Esophagus muscularis mucosa (tissue), 3 donors: Measurements from ENCODE around the gene ATP5MC2.

Experiments used
- POLR2AphosphoS5 ChIP-seq, 2 donors: sonication (generic); formaldehyde crosslinking; IDR thresholded peaks; one replicate each; pipeline ENCODE4 v1.6.1; 2017; ENCODE audit warnings: antibody characterized with exemption in 2 of 2
- TF ChIP-seq, protein P1 (sequence below), 3 experiments: fragments of 200-600 bp in 2 of 3; fragments of 450-650 bp in 1 of 3; sonication (generic) in 2 of 3; IDR thresholded peaks; one replicate each; pipeline ENCODE4 v1.5.1; 2017 to 2019; ENCODE audit warnings: antibody characterized with exemption in 3 of 3, mild to moderate bottlenecking in 2 of 3, moderate library complexity in 1 of 3

DNA sequence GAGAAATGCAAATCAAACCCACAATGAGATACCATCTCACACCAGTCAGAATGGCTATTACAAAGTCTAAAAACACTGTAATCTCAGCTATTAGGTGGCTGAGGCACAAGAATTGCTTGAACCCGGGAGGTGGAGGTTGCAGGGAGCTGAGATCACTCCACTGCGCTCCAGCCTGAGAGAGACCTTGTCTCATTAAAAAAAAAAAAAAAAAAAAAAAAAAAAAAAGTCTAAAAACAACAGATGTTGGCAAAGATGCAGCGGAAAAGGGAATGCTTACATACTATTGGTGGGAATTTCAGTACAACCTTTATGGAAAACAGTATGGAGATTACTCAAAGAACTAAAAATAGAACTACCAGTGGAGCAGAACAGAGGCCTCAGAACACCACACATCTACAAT, 30.7 kb downstream of the ATP5MC2 start:
- TF ChIP-seq, protein P1, sequence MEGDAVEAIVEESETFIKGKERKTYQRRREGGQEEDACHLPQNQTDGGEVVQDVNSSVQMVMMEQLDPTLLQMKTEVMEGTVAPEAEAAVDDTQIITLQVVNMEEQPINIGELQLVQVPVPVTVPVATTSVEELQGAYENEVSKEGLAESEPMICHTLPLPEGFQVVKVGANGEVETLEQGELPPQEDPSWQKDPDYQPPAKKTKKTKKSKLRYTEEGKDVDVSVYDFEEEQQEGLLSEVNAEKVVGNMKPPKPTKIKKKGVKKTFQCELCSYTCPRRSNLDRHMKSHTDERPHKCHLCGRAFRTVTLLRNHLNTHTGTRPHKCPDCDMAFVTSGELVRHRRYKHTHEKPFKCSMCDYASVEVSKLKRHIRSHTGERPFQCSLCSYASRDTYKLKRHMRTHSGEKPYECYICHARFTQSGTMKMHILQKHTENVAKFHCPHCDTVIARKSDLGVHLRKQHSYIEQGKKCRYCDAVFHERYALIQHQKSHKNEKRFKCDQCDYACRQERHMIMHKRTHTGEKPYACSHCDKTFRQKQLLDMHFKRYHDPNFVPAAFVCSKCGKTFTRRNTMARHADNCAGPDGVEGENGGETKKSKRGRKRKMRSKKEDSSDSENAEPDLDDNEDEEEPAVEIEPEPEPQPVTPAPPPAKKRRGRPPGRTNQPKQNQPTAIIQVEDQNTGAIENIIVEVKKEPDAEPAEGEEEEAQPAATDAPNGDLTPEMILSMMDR (IDR thresholded peaks at IDR 0.05), result no peak
- TF ChIP-seq POLR2AphosphoS5 (IDR thresholded peaks at IDR 0.05), result no peak
